H1 (cell line): ENCODE measurements around the gene PPY. TPM values are rescaled to one million over a fixed set of nuclear protein-coding genes. Genes with fewer than 3 reads are reported as not detected.

Source experiments
- CTCF ChIA-PET: fragments of 300-600 bp; sonication (Branson Sonifier 250); formaldehyde crosslinking; loops from one replicate; lab custom pipeline; 2021; ENCODE audit not compliant: partially characterized antibody; lab: Charles Lee
- POLR2A ChIA-PET: fragments of 300-600 bp; sonication (Branson Sonifier 250); formaldehyde crosslinking; loops from one replicate; lab custom pipeline; 2021; ENCODE audit warnings: inconsistent platforms; ENCODE audit not compliant: partially characterized antibody; lab: Charles Lee
- DNase-seq, 2 experiments: peaks; one replicate each; pipeline versions ENCODE4 v3.0.0 to v3.0.0-alpha.2; 2010 to 2022; ENCODE audit warnings: low spot score in 2 of 2, low read depth in 1 of 2, mixed read lengths in 1 of 2
- FAIRE-seq: peaks from 2 replicates; lab custom pipeline; 2011; peaks lifted over from hg19 to GRCh38; lab: Jason Lieb, UNC
- H2AFZ ChIP-seq: 2 replicates; pipeline ENCODE4 v1.8.1; 2012; ENCODE audit warnings: low read length, inconsistent platforms
- H2AK5ac ChIP-seq: 2 replicates; pipeline ENCODE4 v1.6.1; 2013; ENCODE audit warnings: low read depth, low read length
- H2BK120ac ChIP-seq: replicated peaks from 2 replicates; pipeline ENCODE3; 2013; ENCODE audit warnings: low read depth, low read length, inconsistent platforms
- H2BK12ac ChIP-seq: 2 replicates; pipeline ENCODE4 v1.6.1; 2013; ENCODE audit warnings: low read depth, low read length
- H2BK15ac ChIP-seq: 2 replicates; pipeline ENCODE4 v1.6.1; 2013; ENCODE audit warnings: low read length
- H2BK20ac ChIP-seq: 2 replicates; pipeline ENCODE4 v1.6.1; 2013; ENCODE audit warnings: low read length
- H2BK5ac ChIP-seq: 2 replicates; pipeline ENCODE4 v1.6.1; 2013; ENCODE audit warnings: low read depth, low read length
- H3K14ac ChIP-seq: 2 replicates; pipeline ENCODE4 v1.6.1; 2013; ENCODE audit warnings: inconsistent platforms; ENCODE audit not compliant: insufficient read length
- H3K18ac ChIP-seq: 2 replicates; pipeline ENCODE4 v1.6.1; 2013; ENCODE audit warnings: low read length; ENCODE audit errors: extremely low read depth
- H3K23ac ChIP-seq: 2 replicates; pipeline ENCODE4 v1.6.1; 2013; ENCODE audit warnings: inconsistent platforms; ENCODE audit not compliant: insufficient read length
- H3K23me2 ChIP-seq: 2 replicates; pipeline ENCODE4 v1.6.1; 2013; ENCODE audit warnings: low read depth, low read length
- H3K27ac ChIP-seq: 2 replicates; pipeline ENCODE4 v1.6.1; 2011; ENCODE audit warnings: low read depth, low read length, inconsistent platforms
- H3K27me3 ChIP-seq, 4 experiments: replicated peaks in 1 of 4; 1 replicate in 1 of 4; 2 replicates in 3 of 4; pipeline versions ENCODE4 v1.6.1 to v1.8.1; 2011 to 2013; ENCODE audit warnings: low read length in 3 of 4, mild to moderate bottlenecking in 3 of 4, inconsistent platforms in 2 of 4, mixed read lengths in 2 of 4, moderate library complexity in 1 of 4; ENCODE audit not compliant: control insufficient read depth in 3 of 4, insufficient read depth in 3 of 4; ENCODE audit errors: extremely low read depth in 1 of 4
- H3K36me3 ChIP-seq, 4 experiments: 2 replicates each; pipeline versions ENCODE4 v1.6.1 to v1.8.1; 2011 to 2013; ENCODE audit warnings: mild to moderate bottlenecking in 4 of 4, low read length in 3 of 4, moderate library complexity in 2 of 4, control low read depth in 1 of 4, inconsistent platforms in 1 of 4; ENCODE audit not compliant: insufficient read depth in 4 of 4, control insufficient read depth in 2 of 4
- H3K4ac ChIP-seq: replicated peaks from 2 replicates; pipeline ENCODE3; 2013; ENCODE audit warnings: low read length, low read depth, mixed read lengths, inconsistent platforms; ENCODE audit not compliant: insufficient read length
- H3K4me1 ChIP-seq, 4 experiments: replicated peaks in 1 of 4; 1 replicate in 1 of 4; 2 replicates in 3 of 4; pipeline versions ENCODE4 v1.6.1 to v1.8.1; 2011 to 2013; ENCODE audit warnings: low read length in 3 of 4, inconsistent platforms in 2 of 4, mixed read lengths in 1 of 4; ENCODE audit not compliant: insufficient read depth in 4 of 4, control insufficient read depth in 3 of 4
- H3K4me2 ChIP-seq, 2 experiments: 2 replicates each; pipeline versions ENCODE4 v1.6.1 to v1.8.1; 2011 to 2013; ENCODE audit warnings: low read depth in 2 of 2, low read length in 2 of 2, control low read depth in 1 of 2, inconsistent platforms in 1 of 2, mild to moderate bottlenecking in 1 of 2; ENCODE audit not compliant: insufficient read depth in 1 of 2
- H3K4me3 ChIP-seq, 4 experiments: fragments of 200-600, 300-600 bp in 1 of 4; sonication (generic), shearing (Covaris generic), sonication (Bioruptor Twin) in 1 of 4; 2 replicates each; pipeline versions ENCODE4 v1.5.1 to v1.8.1; 2011 to 2016; ENCODE audit warnings: low read length in 4 of 4, low read depth in 3 of 4, control low read depth in 2 of 4, inconsistent platforms in 2 of 4, mild to moderate bottlenecking in 2 of 4, mixed read lengths in 1 of 4, moderate library complexity in 1 of 4; ENCODE audit not compliant: insufficient read depth in 2 of 4; ENCODE audit errors: extremely low read depth in 1 of 4
- H3K56ac ChIP-seq: replicated peaks from 2 replicates; pipeline ENCODE3; 2013; ENCODE audit warnings: low read depth, mild to moderate bottlenecking, mixed read lengths, low read length, inconsistent platforms; ENCODE audit not compliant: insufficient read length
- H3K79me1 ChIP-seq: 2 replicates; pipeline ENCODE4 v1.6.1; 2013; ENCODE audit warnings: low read depth, low read length, control low read depth
- H3K79me2 ChIP-seq, 2 experiments: 2 replicates each; pipeline versions ENCODE4 v1.6.1 to v1.8.1; 2012 to 2013; ENCODE audit warnings: low read length in 2 of 2, mild to moderate bottlenecking in 2 of 2, inconsistent platforms in 1 of 2; ENCODE audit not compliant: insufficient read depth in 2 of 2, control insufficient read depth in 1 of 2
- H3K9ac ChIP-seq, 4 experiments: replicated peaks in 1 of 4; 1 replicate in 1 of 4; 2 replicates in 3 of 4; pipeline versions ENCODE4 v1.6.1 to v1.8.1; 2011 to 2013; ENCODE audit warnings: low read depth in 3 of 4, low read length in 3 of 4, control low read depth in 2 of 4, mild to moderate bottlenecking in 2 of 4, moderate library complexity in 2 of 4, inconsistent platforms in 1 of 4; ENCODE audit errors: extremely low read depth in 1 of 4
- H3K9me3 ChIP-seq, 2 experiments: 2 replicates each; pipeline versions ENCODE4 v1.6.1 to v1.8.1; 2012 to 2013; ENCODE audit warnings: mild to moderate bottlenecking in 2 of 2, moderate library complexity in 2 of 2, control low read depth in 1 of 2, inconsistent platforms in 1 of 2, low read depth in 1 of 2, low read length in 1 of 2, mixed read lengths in 1 of 2; ENCODE audit not compliant: insufficient read depth in 2 of 2
- H4K20me1 ChIP-seq, 2 experiments: replicated peaks in 1 of 2; 2 replicates each; pipeline versions ENCODE3 to v1.8.1; 2011 to 2013; ENCODE audit warnings: inconsistent platforms in 2 of 2, low read length in 2 of 2, mild to moderate bottlenecking in 1 of 2; ENCODE audit not compliant: insufficient read depth in 2 of 2, control insufficient read depth in 1 of 2
- H4K5ac ChIP-seq: 2 replicates; pipeline ENCODE4 v1.6.1; 2013; ENCODE audit warnings: low read length, low read depth, mixed read lengths, inconsistent platforms; ENCODE audit not compliant: insufficient read length
- H4K8ac ChIP-seq: 2 replicates; pipeline ENCODE4 v1.8.0; 2013; ENCODE audit warnings: mild to moderate bottlenecking, moderate library complexity, low read length, inconsistent platforms; ENCODE audit not compliant: insufficient read depth; ENCODE audit errors: extremely low read depth
- H4K91ac ChIP-seq: replicated peaks from 2 replicates; pipeline ENCODE3; 2013; ENCODE audit warnings: low read length, mixed read lengths, inconsistent platforms; ENCODE audit not compliant: insufficient read length
- ATF2 ChIP-seq: IDR thresholded peaks from 2 replicates; pipeline ENCODE4 v1.6.1; 2012; ENCODE audit warnings: low read length, inconsistent platforms
- ATF3 ChIP-seq: IDR thresholded peaks from 2 replicates; pipeline ENCODE4 v1.6.1; 2011; ENCODE audit warnings: low read depth, mild to moderate bottlenecking, low read length; ENCODE audit not compliant: insufficient read depth
- CBX8 ChIP-seq: fragments of 300-800, 300-1000 bp; sonication (generic); IDR thresholded peaks from 2 replicates; pipeline ENCODE4 v1.7.1; 2016; ENCODE audit warnings: low read depth, low read length, borderline replicate concordance
- NRF1 ChIP-seq: IDR thresholded peaks from 2 replicates; pipeline ENCODE4 v1.6.1; 2011; ENCODE audit warnings: mild to moderate bottlenecking, low read depth, low read length, improper control_type of control experiment
- POU5F1 ChIP-seq: IDR thresholded peaks from 2 replicates; pipeline ENCODE4 v1.6.1; 2011; ENCODE audit warnings: low read depth, mild to moderate bottlenecking, low read length, moderate library complexity
- RBBP5 ChIP-seq: IDR thresholded peaks from 2 replicates; pipeline ENCODE4 v1.7.1; 2012; ENCODE audit warnings: low read depth, mild to moderate bottlenecking, inconsistent platforms, low read length, moderate library complexity, borderline replicate concordance
- SIRT6 ChIP-seq: IDR thresholded peaks from one replicate; pipeline ENCODE4 v1.7.1; 2012; ENCODE audit warnings: low read length, inconsistent platforms
- TAF7 ChIP-seq: optimal IDR thresholded peaks from 2 replicates; pipeline ENCODE3; 2011; ENCODE audit warnings: low read depth, mild to moderate bottlenecking, inconsistent platforms, low read length, moderate library complexity, borderline replicate concordance
- YY1 ChIP-seq: IDR thresholded peaks from 2 replicates; pipeline ENCODE4 v1.6.1; 2011; ENCODE audit warnings: low read depth, mild to moderate bottlenecking, low read length
- WGBS, 2 experiments: shearing (Covaris generic) in 1 of 2; methylation state at CpG; one replicate each; pipeline versions ENCODE4 v1.1.6 to v1.1.7; 2013 to 2015; ENCODE audit warnings: low lambda C conversion rate in 2 of 2, mixed read lengths in 2 of 2, inconsistent platforms in 1 of 2, low coverage in 1 of 2, missing lambda C conversion rate in 1 of 2; ENCODE audit not compliant: insufficient replicate concordance in 2 of 2, insufficient coverage in 1 of 2, insufficient read length in 1 of 2; ENCODE audit errors: extremely low coverage in 1 of 2, missing lambda C conversion rate in 1 of 2; 5-methylcytosine and 5-hydroxymethylcytosine counted together
- polyA plus RNA-seq, 7 experiments: library from polyadenylated mRNA; depleted of rRNA in 3 of 7; stranded (reverse) in 5 of 7; unstranded in 2 of 7; fragments of >200 nt in 5 of 7; fragments of 200-250 nt in 2 of 7; gene quantifications; 1 replicate in 5 of 7; 2 replicates in 1 of 7; 4 replicates in 1 of 7; pipeline versions ENCODE4 v1.2.1 to v1.2.3, GENCODE V29; 2011 to 2013; ENCODE audit warnings: missing spikeins in 2 of 7, mixed read lengths in 2 of 7
- total RNA-seq: library from RNA; stranded (reverse); fragmentation: NEBNext Ultra II Directional; extraction: Animal tissue kit (Norgen Biotek cat#: 25700); gene quantifications from 2 replicates; pipeline ENCODE4 v1.2.1, GENCODE V29; 2021

Gene PPY
- total and polyA plus RNA-seq, 2 of the 8 experiments (the other 6 are each of a cell fraction or from before 2014, with no cell fraction given): 0.26 TPM; not detected in 1

- POLR2A ChIA-PET: interaction anchor here (0.7 to 1.3 kb wide), 3 partner anchors 10 to 43 kb away, joined by 3 to 5 read pairs (median 3); no protein-coding TSS in a partner anchor
- Histone ChIP-seq H4K20me1 (no peaks in the 10 kb centered on the region), H3K23me2 (peaks cover 6% of the 10 kb centered on the region), H3K36me3 (no peaks in the 10 kb centered on the region), H2AK5ac (no peak overlapping the region), H3K4me3 (no peak overlapping the region), H2BK120ac (no peak overlapping the region), H3K23ac (no peak overlapping the region), H2BK15ac (no peak overlapping the region), H3K4me1 (peaks cover 0 to 4% (median 2%) of the 10 kb centered on the region in 4 experiments; a peak in 4 of 7 replicates), H4K8ac (no peak overlapping the region), H3K79me1 (no peaks in the 10 kb centered on the region), H3K14ac (no peak overlapping the region), H3K9ac (no peak overlapping the region), H2BK20ac (no peak overlapping the region), H3K27ac (no peak overlapping the region), H3K4me2 (no peak overlapping the region), H3K27me3 (peaks cover 0 to 5% (median 4%) of the 10 kb centered on the region in 4 experiments; a peak in 3 of 7 replicates), H4K5ac (no peak overlapping the region), H4K91ac (no peak overlapping the region), H3K4ac (no peak overlapping the region), H2BK5ac (no peak overlapping the region), H3K56ac (no peak overlapping the region), H2BK12ac (peak overlapping the region; percentile 21; the same call in 1 of the 2 replicates), H3K79me2 (no peaks in the 10 kb centered on the region), H3K18ac (no peak overlapping the region), H2AFZ (no peak overlapping the region), H3K9me3 (no peaks in the 10 kb centered on the region)
- CTCF ChIA-PET: interaction anchor here (0.9 to 22.7 kb wide), 6 partner anchors 10 to 182 kb away, joined by 3 to 416 read pairs (median 4); partner anchors contain the start of gene PPY
- no peak for FAIRE-seq
- WGBS, 2 experiments: 90% methylated on average over 7 of the region's 7 CpGs; no CpG with 5 or more reads in 1 of the 2 experiments
- DNase-seq: no peak
- TF ChIP-seq CBX8 (no peak), POU5F1 (no peak), NRF1 (no peak), ATF2 (no peak), SIRT6 (no peak), ATF3 (no peak), TAF7 (no peak), YY1 (no peak), RBBP5 (no peak)
These were observed 44.1 kb upstream of the PPY start for GRCh38 chr17:43986225-43986981.
